ENCODE measurements around the gene ESRRA. TPM values are rescaled to one million over a fixed set of nuclear protein-coding genes. Genes with fewer than 3 reads are reported as not detected.
A peak's percentile ranks its signal among the peaks of the same experiment; 100 is the strongest.

ESRRA gene
- total RNA-seq, 4 donors from 2014 or later: 151 to 460 (median 341) TPM

GRCh38 chr11:64296830-64297698, 8.3 kb upstream of the ESRRA start:
- H3K4me3 ChIP-seq: no peak overlapping the region
- peaks cover 0 to 28% (median 23%) of the 10 kb centered on the region in 4 donors for H3K4me1 ChIP-seq
- no peak overlapping the region for H3K27ac ChIP-seq
- H3K27me3 ChIP-seq: peaks cover 0 to 56% of the 10 kb centered on the region in 2 donors
- H3K9me3 ChIP-seq: no peaks in the 10 kb centered on the region
- TF ChIP-seq POLR2A (IDR thresholded peaks at IDR 0.05) (no peak), CTCF (IDR thresholded peaks at IDR 0.05) (no peak)
- H3K36me3 ChIP-seq: no peaks in the 10 kb centered on the region
- peak in 1 of 3 donors; percentile 34 for DNase-seq

GRCh38 chr11:64297699-64298358, 7.5 kb upstream of the ESRRA start:
- TF ChIP-seq POLR2A (IDR thresholded peaks at IDR 0.05) (no peak), CTCF (IDR thresholded peaks at IDR 0.05) (no peak)
- H3K4me3 ChIP-seq: no peak overlapping the region
- H3K36me3 ChIP-seq: no peaks in the 10 kb centered on the region
- H3K4me1 ChIP-seq: peaks cover 0 to 21% (median 19%) of the 10 kb centered on the region in 4 donors
- peak in 1 of 3 donors; percentile 54 for DNase-seq
- H3K27ac ChIP-seq: no peak overlapping the region
- no peaks in the 10 kb centered on the region for H3K9me3 ChIP-seq
- peaks cover 0 to 48% of the 10 kb centered on the region in 2 donors for H3K27me3 ChIP-seq

GRCh38 chr11:64298966-64299846, 6.1 kb upstream of the ESRRA start:
- Histone ChIP-seq H3K27ac (peak overlapping the region in 1 of 4 donors; percentile 42), H3K4me1 (peaks cover 3 to 29% (median 25%) of the 10 kb centered on the region in 4 donors), H3K4me3 (peak overlapping the region; percentile 1 to 45 (median 34)), H3K36me3 (no peaks in the 10 kb centered on the region), H3K9me3 (no peaks in the 10 kb centered on the region), H3K27me3 (peaks cover 0 to 42% of the 10 kb centered on the region in 2 donors)
- DNase-seq: peak in 1 of 3 donors; percentile 71
- TF ChIP-seq CTCF (IDR thresholded peaks at IDR 0.05) (no peak), POLR2A (IDR thresholded peaks at IDR 0.05) (no peak)

- DNase-seq: peak in 1 of 3 donors; percentile 53
- Histone ChIP-seq H3K4me3 (peak within 1 kb of the TSS; percentile 6 to 45 (median 34)), H3K27ac (peak within 1 kb of the TSS in 1 of 4 donors; percentile 42), H3K9me3 (no peaks in the 10 kb centered on the region), H3K36me3 (no peaks in the 10 kb centered on the region), H3K27me3 (peaks cover 0 to 36% of the 10 kb centered on the region in 2 donors), H3K4me1 (peaks cover 3 to 29% (median 25%) of the 10 kb centered on the region in 4 donors)
- TF ChIP-seq CTCF (IDR thresholded peaks at IDR 0.05) (no peak), POLR2A (IDR thresholded peaks at IDR 0.05) (no peak)
Observed at GRCh38 chr11:64299847-64300648, 5.3 kb upstream of the ESRRA start, which contains the start of gene CATSPERZ. CATSPERZ (plus strand) TSS chr11:64300358; CDS start chr11:64300411, 53 bp downstream.

All from Peyer's patch (tissue), 4 donors.